Measurements from ENCODE around the gene ARHGAP26. TPM values are rescaled to one million over a fixed set of nuclear protein-coding genes. Genes with fewer than 3 reads are reported as not detected.

The ARHGAP26 gene
- polyA plus RNA-seq, 4 donors = 7.6 to 31.7 (median 11.5) TPM

GRCh38 chr5:143174714-143175398 lies 404.7 kb downstream of the ARHGAP26 start:
- peaks cover 0 to 21% (median 5%) of the 10 kb centered on the region in 3 donors for H3K36me3 ChIP-seq (ENCODE audit: control insufficient read depth in 3 of 3, insufficient read depth in 2 of 3, low read depth in 1 of 3, low read length in 3 of 3)
- no peaks in the 10 kb centered on the region for H3K27me3 ChIP-seq (ENCODE audit: control insufficient read depth in 3 of 3, insufficient read depth in 3 of 3, low read length in 3 of 3)
- H3K9me3 ChIP-seq (ENCODE audit: control insufficient read depth in 2 of 2, insufficient read depth in 1 of 2, low read depth in 1 of 2, low read length in 1 of 2) = no peaks in the 10 kb centered on the region
- peaks cover 0 to 3% (median 3%) of the 10 kb centered on the region in 3 donors for H3K4me1 ChIP-seq (ENCODE audit: control insufficient read depth in 3 of 3, insufficient read depth in 2 of 3, low read depth in 1 of 3, low read length in 2 of 3)
- no peak overlapping the region for H3K4me3 ChIP-seq (ENCODE audit: low read depth in 1 of 3, low read length in 3 of 3)
- FAIRE-seq (no peak), DNase-seq (peak in 1 of 2 donors; percentile 57)
- no peak overlapping the region for H3K27ac ChIP-seq (ENCODE audit: low read depth in 1 of 3, low read length in 2 of 3)
- 11 to 57% (median 18%) methylated on average over 1 of the region's 1 CpG for WGBS, 3 donors

DNA sequence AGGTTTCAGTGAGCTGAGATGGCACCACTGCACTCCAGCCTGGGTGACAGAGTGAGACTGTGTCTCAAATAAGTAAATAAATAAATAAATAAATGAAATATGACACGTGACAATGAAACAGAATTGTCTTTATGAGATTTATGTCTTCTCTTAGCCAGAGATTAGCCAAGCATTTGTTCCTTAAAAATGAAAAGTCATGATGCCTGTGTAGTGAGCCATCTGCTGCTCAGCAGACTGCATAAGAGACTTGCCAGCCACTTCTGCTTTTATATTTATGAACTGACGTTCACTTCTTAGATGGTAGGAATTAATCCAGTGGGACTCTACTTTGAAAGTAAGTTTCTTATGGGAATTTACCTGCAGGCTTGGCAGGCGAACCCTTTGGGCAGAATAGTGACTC lies 405.9 kb downstream of the ARHGAP26 start:
- no peak for FAIRE-seq

GRCh38 chr5:143177263-143177983 lies 407.2 kb downstream of the ARHGAP26 start:
- H3K27ac ChIP-seq (ENCODE audit: low read depth in 1 of 3, low read length in 2 of 3) = no peak overlapping the region
- no peak for DNase-seq
- no peak overlapping the region for H3K4me3 ChIP-seq (ENCODE audit: low read depth in 1 of 3, low read length in 3 of 3)
- H3K36me3 ChIP-seq (ENCODE audit: control insufficient read depth in 3 of 3, insufficient read depth in 2 of 3, low read depth in 1 of 3, low read length in 3 of 3) = peaks cover 0 to 19% (median 5%) of the 10 kb centered on the region in 3 donors
- 86 to 90% (median 88%) methylated on average over 9 of the region's 9 CpGs for WGBS, 3 donors
- FAIRE-seq = no peak
- H3K27me3 ChIP-seq (ENCODE audit: control insufficient read depth in 3 of 3, insufficient read depth in 3 of 3, low read length in 3 of 3) = no peaks in the 10 kb centered on the region
- H3K9me3 ChIP-seq (ENCODE audit: control insufficient read depth in 2 of 2, insufficient read depth in 1 of 2, low read depth in 1 of 2, low read length in 1 of 2) = no peaks in the 10 kb centered on the region
- H3K4me1 ChIP-seq (ENCODE audit: control insufficient read depth in 3 of 3, insufficient read depth in 2 of 3, low read depth in 1 of 3, low read length in 2 of 3) = peaks cover 0 to 4% (median 3%) of the 10 kb centered on the region in 3 donors

More for the DNA sequence above, 405.9 kb downstream of the ARHGAP26 start:
- WGBS, 3 donors = 81 to 92% (median 84%) methylated on average over 3 of the region's 3 CpGs
- H3K36me3 ChIP-seq (ENCODE audit: control insufficient read depth in 3 of 3, insufficient read depth in 2 of 3, low read depth in 1 of 3, low read length in 3 of 3) = peaks cover 0 to 21% (median 5%) of the 10 kb centered on the region in 3 donors
- DNase-seq = no peak
- H3K27me3 ChIP-seq (ENCODE audit: control insufficient read depth in 3 of 3, insufficient read depth in 3 of 3, low read length in 3 of 3) = no peaks in the 10 kb centered on the region
- H3K4me3 ChIP-seq (ENCODE audit: low read depth in 1 of 3, low read length in 3 of 3) = no peak overlapping the region
- H3K9me3 ChIP-seq (ENCODE audit: control insufficient read depth in 2 of 2, insufficient read depth in 1 of 2, low read depth in 1 of 2, low read length in 1 of 2) = no peaks in the 10 kb centered on the region
- peaks cover 0 to 3% (median 3%) of the 10 kb centered on the region in 3 donors for H3K4me1 ChIP-seq (ENCODE audit: control insufficient read depth in 3 of 3, insufficient read depth in 2 of 3, low read depth in 1 of 3, low read length in 2 of 3)
- no peak overlapping the region for H3K27ac ChIP-seq (ENCODE audit: low read depth in 1 of 3, low read length in 2 of 3)

- H3K27ac ChIP-seq (ENCODE audit: low read depth in 1 of 3, low read length in 2 of 3) = no peak overlapping the region
- H3K4me1 ChIP-seq (ENCODE audit: control insufficient read depth in 3 of 3, insufficient read depth in 2 of 3, low read depth in 1 of 3, low read length in 2 of 3) = peaks cover 2 to 9% (median 6%) of the 10 kb centered on the region in 3 donors
- no peak overlapping the region for H3K4me3 ChIP-seq (ENCODE audit: low read depth in 1 of 3, low read length in 3 of 3)
- no peak for FAIRE-seq
- H3K36me3 ChIP-seq (ENCODE audit: control insufficient read depth in 3 of 3, insufficient read depth in 2 of 3, low read depth in 1 of 3, low read length in 3 of 3) = peaks cover 0 to 16% (median 3%) of the 10 kb centered on the region in 3 donors
- DNase-seq = no peak
- no peaks in the 10 kb centered on the region for H3K9me3 ChIP-seq (ENCODE audit: control insufficient read depth in 2 of 2, insufficient read depth in 1 of 2, low read depth in 1 of 2, low read length in 1 of 2)
- WGBS, 3 donors = 91 to 97% (median 96%) methylated on average over 6 of the region's 6 CpGs
- H3K27me3 ChIP-seq (ENCODE audit: control insufficient read depth in 3 of 3, insufficient read depth in 3 of 3, low read length in 3 of 3) = no peaks in the 10 kb centered on the region
Observed at GRCh38 chr5:143179126-143179740, 409.1 kb downstream of the ARHGAP26 start.

GRCh38 chr5:143180751-143181150 lies 410.6 kb downstream of the ARHGAP26 start:
- Histone ChIP-seq H3K27ac (ENCODE audit: low read depth in 1 of 3, low read length in 2 of 3) (no peak overlapping the region), H3K4me3 (ENCODE audit: low read depth in 1 of 3, low read length in 3 of 3) (no peak overlapping the region), H3K9me3 (ENCODE audit: control insufficient read depth in 2 of 2, insufficient read depth in 1 of 2, low read depth in 1 of 2, low read length in 1 of 2) (no peaks in the 10 kb centered on the region), H3K36me3 (ENCODE audit: control insufficient read depth in 3 of 3, insufficient read depth in 2 of 3, low read depth in 1 of 3, low read length in 3 of 3) (peaks cover 0 to 16% (median 3%) of the 10 kb centered on the region in 3 donors), H3K4me1 (ENCODE audit: control insufficient read depth in 3 of 3, insufficient read depth in 2 of 3, low read depth in 1 of 3, low read length in 2 of 3) (peaks cover 2 to 9% (median 3%) of the 10 kb centered on the region in 3 donors), H3K27me3 (ENCODE audit: control insufficient read depth in 3 of 3, insufficient read depth in 3 of 3, low read length in 3 of 3) (no peaks in the 10 kb centered on the region)
- WGBS, 3 donors = 100% methylated on average over 1 of the region's 1 CpG
- DNase-seq (no peak), FAIRE-seq (no peak)

GRCh38 chr5:143181173-143181572 lies 411.0 kb downstream of the ARHGAP26 start:
- H3K36me3 ChIP-seq (ENCODE audit: control insufficient read depth in 3 of 3, insufficient read depth in 2 of 3, low read depth in 1 of 3, low read length in 3 of 3) = peaks cover 0 to 16% (median 3%) of the 10 kb centered on the region in 3 donors
- whole genome bisulfite sequencing, 3 donors = 76 to 83% (median 79%) methylated on average over 3 of the region's 3 CpGs
- DNase-seq (no peak), FAIRE-seq (no peak)
- no peaks in the 10 kb centered on the region for H3K9me3 ChIP-seq (ENCODE audit: control insufficient read depth in 2 of 2, insufficient read depth in 1 of 2, low read depth in 1 of 2, low read length in 1 of 2)
- peaks cover 2 to 9% (median 3%) of the 10 kb centered on the region in 3 donors for H3K4me1 ChIP-seq (ENCODE audit: control insufficient read depth in 3 of 3, insufficient read depth in 2 of 3, low read depth in 1 of 3, low read length in 2 of 3)
- no peak overlapping the region for H3K4me3 ChIP-seq (ENCODE audit: low read depth in 1 of 3, low read length in 3 of 3)
- H3K27me3 ChIP-seq (ENCODE audit: control insufficient read depth in 3 of 3, insufficient read depth in 3 of 3, low read length in 3 of 3) = no peaks in the 10 kb centered on the region
- no peak overlapping the region for H3K27ac ChIP-seq (ENCODE audit: low read depth in 1 of 3, low read length in 2 of 3)

DNA sequence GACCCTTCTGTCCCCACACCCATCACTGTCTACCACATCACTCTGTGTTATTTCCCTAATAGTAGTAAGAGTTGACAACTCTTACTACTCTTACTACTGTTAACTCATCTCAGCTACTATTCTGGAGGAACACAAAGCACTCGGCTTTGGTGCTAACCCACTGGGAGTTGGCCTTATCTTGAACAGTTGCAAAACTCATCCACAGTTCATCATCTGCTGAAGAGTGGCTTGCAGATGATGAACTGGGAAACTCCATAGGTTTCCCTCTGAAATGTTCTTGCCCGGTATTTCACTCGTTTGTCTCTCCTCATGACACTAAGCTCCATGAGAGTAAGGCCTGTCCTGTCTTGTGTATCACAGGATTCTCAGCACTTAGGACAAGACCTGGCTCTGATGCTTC lies 411.9 kb downstream of the ARHGAP26 start:
- H3K27ac ChIP-seq (ENCODE audit: low read depth in 1 of 3, low read length in 2 of 3) = no peak overlapping the region
- no peak for DNase-seq
- no peaks in the 10 kb centered on the region for H3K27me3 ChIP-seq (ENCODE audit: control insufficient read depth in 3 of 3, insufficient read depth in 3 of 3, low read length in 3 of 3)
- FAIRE-seq = no peak
- H3K4me1 ChIP-seq (ENCODE audit: control insufficient read depth in 3 of 3, insufficient read depth in 2 of 3, low read depth in 1 of 3, low read length in 2 of 3) = peaks cover 2 to 9% (median 3%) of the 10 kb centered on the region in 3 donors
- H3K4me3 ChIP-seq (ENCODE audit: low read depth in 1 of 3, low read length in 3 of 3) = no peak overlapping the region
- WGBS, 3 donors = 93 to 98% (median 95%) methylated on average over 3 of the region's 3 CpGs
- H3K9me3 ChIP-seq (ENCODE audit: control insufficient read depth in 2 of 2, insufficient read depth in 1 of 2, low read depth in 1 of 2, low read length in 1 of 2) = no peaks in the 10 kb centered on the region
- H3K36me3 ChIP-seq (ENCODE audit: control insufficient read depth in 3 of 3, insufficient read depth in 2 of 3, low read depth in 1 of 3, low read length in 3 of 3) = peaks cover 0 to 16% (median 3%) of the 10 kb centered on the region in 3 donors
